Measurements from ENCODE around the gene RHOG. TPM values are rescaled to one million over a fixed set of nuclear protein-coding genes. Genes with fewer than 3 reads are reported as not detected.

Gene RHOG
- total and polyA plus RNA-seq, 2 experiments from 2014 or later, result 18.0 to 36.9 TPM

- no peaks in the 10 kb centered on the region for H3K9me2 ChIP-seq (replicated peaks; ENCODE audit: insufficient read depth)
- no peak overlapping the region for H3K4me3 ChIP-seq
- peaks cover 11% of the 10 kb centered on the region for H4K20me1 ChIP-seq (ENCODE audit: insufficient read depth, poor library complexity, severe bottlenecking)
- peaks cover 55% of the 10 kb centered on the region for H3K79me2 ChIP-seq
- no peak overlapping the region for H2AFZ ChIP-seq
- no peaks in the 10 kb centered on the region for H3K27me3 ChIP-seq
- WGBS (ENCODE audit: low lambda C conversion rate, missing lambda C conversion rate), result 91% methylated on average over 3 of the region's 3 CpGs
- no peaks in the 10 kb centered on the region for H3K36me3 ChIP-seq (replicated peaks; ENCODE audit: insufficient read depth, low read depth)
- no peak for DNase-seq (ENCODE audit: low spot score)
- no peaks in the 10 kb centered on the region for H3K9me3 ChIP-seq (ENCODE audit: low read depth)
- H3K27ac ChIP-seq, result no peak overlapping the region
- TF ChIP-seq CTCF (IDR thresholded peaks at IDR 0.05; ENCODE audit: poor library complexity) (no peak), EZH2phosphoT487 (IDR thresholded peaks at IDR 0.05; ENCODE audit: low read depth, severe bottlenecking, unreplicated experiment) (no peak), EZH2 (IDR thresholded peaks at IDR 0.05; ENCODE audit: borderline replicate concordance) (no peak)
- no peak overlapping the region for H3K4me2 ChIP-seq
- peaks cover 5% of the 10 kb centered on the region for H3K4me1 ChIP-seq (ENCODE audit: insufficient read depth)
Observed at GRCh38 chr11:3830088-3830487, 10.7 kb downstream of the RHOG start.

GRCh38 chr11:3827434-3828186, 13.1 kb downstream of the RHOG start:
- no peaks in the 10 kb centered on the region for H3K27me3 ChIP-seq
- H3K4me2 ChIP-seq, result no peak overlapping the region
- H3K9me2 ChIP-seq (replicated peaks; ENCODE audit: insufficient read depth), result no peaks in the 10 kb centered on the region
- peaks cover 31% of the 10 kb centered on the region for H3K79me2 ChIP-seq
- no peaks in the 10 kb centered on the region for H3K36me3 ChIP-seq (replicated peaks; ENCODE audit: insufficient read depth, low read depth)
- H3K4me3 ChIP-seq, result no peak overlapping the region
- no peak for DNase-seq (ENCODE audit: low spot score)
- TF ChIP-seq EZH2phosphoT487 (IDR thresholded peaks at IDR 0.05; ENCODE audit: low read depth, severe bottlenecking, unreplicated experiment) (no peak), CTCF (IDR thresholded peaks at IDR 0.05; ENCODE audit: poor library complexity) (no peak), EZH2 (IDR thresholded peaks at IDR 0.05; ENCODE audit: borderline replicate concordance) (no peak)
- no peak overlapping the region for H3K27ac ChIP-seq
- H3K4me1 ChIP-seq (ENCODE audit: insufficient read depth), result no peaks in the 10 kb centered on the region
- WGBS (ENCODE audit: low lambda C conversion rate, missing lambda C conversion rate), result 98% methylated on average over 35 of the region's 35 CpGs
- H2AFZ ChIP-seq, result no peak overlapping the region
- H3K9me3 ChIP-seq (ENCODE audit: low read depth), result no peaks in the 10 kb centered on the region
- H4K20me1 ChIP-seq (ENCODE audit: insufficient read depth, poor library complexity, severe bottlenecking), result no peaks in the 10 kb centered on the region

- H3K9me3 ChIP-seq (ENCODE audit: low read depth), result no peaks in the 10 kb centered on the region
- H4K20me1 ChIP-seq (ENCODE audit: insufficient read depth, poor library complexity, severe bottlenecking), result no peaks in the 10 kb centered on the region
- no peaks in the 10 kb centered on the region for H3K9me2 ChIP-seq (replicated peaks; ENCODE audit: insufficient read depth)
- no peaks in the 10 kb centered on the region for H3K27me3 ChIP-seq
- TF ChIP-seq EZH2phosphoT487 (IDR thresholded peaks at IDR 0.05; ENCODE audit: low read depth, severe bottlenecking, unreplicated experiment) (no peak), CTCF (IDR thresholded peaks at IDR 0.05; ENCODE audit: poor library complexity) (no peak), EZH2 (IDR thresholded peaks at IDR 0.05; ENCODE audit: borderline replicate concordance) (no peak)
- 97% methylated on average over 3 of the region's 3 CpGs for WGBS (ENCODE audit: low lambda C conversion rate, missing lambda C conversion rate)
- H2AFZ ChIP-seq, result no peak overlapping the region
- no peak overlapping the region for H3K4me2 ChIP-seq
- DNase-seq (ENCODE audit: low spot score), result no peak
- H3K79me2 ChIP-seq, result peaks cover 22% of the 10 kb centered on the region
- H3K36me3 ChIP-seq (replicated peaks; ENCODE audit: insufficient read depth, low read depth), result no peaks in the 10 kb centered on the region
- H3K27ac ChIP-seq, result no peak overlapping the region
- H3K4me3 ChIP-seq, result no peak overlapping the region
- H3K4me1 ChIP-seq (ENCODE audit: insufficient read depth), result no peaks in the 10 kb centered on the region
Observed at GRCh38 chr11:3826721-3827120, 14.0 kb downstream of the RHOG start.
